DND-41 (cell line): ENCODE measurements around the gene ANKFN1.

Source experiments
- CTCF ChIP-seq: IDR thresholded peaks from 2 replicates; pipeline ENCODE4 v1.5.1; 2012; ENCODE audit warnings: borderline replicate concordance, low read length, moderate library complexity, mild to moderate bottlenecking; ENCODE audit not compliant: poor library complexity, severe bottlenecking; ENCODE audit errors: extremely low read depth
- EZH2 ChIP-seq: IDR thresholded peaks from 3 replicates; pipeline ENCODE4 v1.6.1; 2012; ENCODE audit warnings: borderline replicate concordance, low read depth, mild to moderate bottlenecking, moderate library complexity, low read length, inconsistent platforms; ENCODE audit not compliant: severe bottlenecking

DNA sequence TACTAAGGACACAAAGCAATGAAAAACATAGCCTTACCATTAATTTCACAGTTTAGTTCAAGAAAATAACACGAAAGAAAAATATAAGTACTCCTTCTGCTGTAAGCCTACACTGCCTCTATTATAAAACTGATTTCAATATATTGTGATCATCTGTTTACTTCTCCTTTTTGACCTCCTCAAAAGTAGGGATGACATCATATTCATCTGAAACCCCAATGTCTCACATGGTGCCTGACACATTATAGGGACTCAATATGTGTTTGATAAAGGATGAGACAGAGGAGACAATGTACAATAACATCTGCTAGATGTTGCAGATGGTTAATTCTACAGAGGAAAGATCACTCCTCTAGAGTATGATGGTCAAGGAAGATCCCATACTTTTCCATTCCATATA is 321.8 kb downstream of the ANKFN1 start:
- no peak for TF ChIP-seq CTCF
- no peak for TF ChIP-seq EZH2
